ENCODE results near the gene KCTD11.

- TF ChIP-seq, protein P1, sequence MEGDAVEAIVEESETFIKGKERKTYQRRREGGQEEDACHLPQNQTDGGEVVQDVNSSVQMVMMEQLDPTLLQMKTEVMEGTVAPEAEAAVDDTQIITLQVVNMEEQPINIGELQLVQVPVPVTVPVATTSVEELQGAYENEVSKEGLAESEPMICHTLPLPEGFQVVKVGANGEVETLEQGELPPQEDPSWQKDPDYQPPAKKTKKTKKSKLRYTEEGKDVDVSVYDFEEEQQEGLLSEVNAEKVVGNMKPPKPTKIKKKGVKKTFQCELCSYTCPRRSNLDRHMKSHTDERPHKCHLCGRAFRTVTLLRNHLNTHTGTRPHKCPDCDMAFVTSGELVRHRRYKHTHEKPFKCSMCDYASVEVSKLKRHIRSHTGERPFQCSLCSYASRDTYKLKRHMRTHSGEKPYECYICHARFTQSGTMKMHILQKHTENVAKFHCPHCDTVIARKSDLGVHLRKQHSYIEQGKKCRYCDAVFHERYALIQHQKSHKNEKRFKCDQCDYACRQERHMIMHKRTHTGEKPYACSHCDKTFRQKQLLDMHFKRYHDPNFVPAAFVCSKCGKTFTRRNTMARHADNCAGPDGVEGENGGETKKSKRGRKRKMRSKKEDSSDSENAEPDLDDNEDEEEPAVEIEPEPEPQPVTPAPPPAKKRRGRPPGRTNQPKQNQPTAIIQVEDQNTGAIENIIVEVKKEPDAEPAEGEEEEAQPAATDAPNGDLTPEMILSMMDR (IDR thresholded peaks at IDR 0.05; ENCODE audit: low read depth, low read length, missing input control): no peak
- TF ChIP-seq NR2F2 (IDR thresholded peaks at IDR 0.05) (no peak), RAD21 (IDR thresholded peaks at IDR 0.05) (no peak), MAX (IDR thresholded peaks at IDR 0.05) (no peak)
These were observed 31.4 kb downstream of the KCTD11 start for GRCh38 chr17:7383371-7383741.

Measured in liver (tissue), 3 donors.